Cardiac muscle cell (in vitro differentiated cells and primary cell): ENCODE data around the gene STING1. TPM values are rescaled to one million over a fixed set of nuclear protein-coding genes. Genes with fewer than 3 reads are reported as not detected.
"Not testable (repeated sequence)": the region's sequence is repeated elsewhere in the genome, so short reads cannot be mapped to it uniquely, and the experiment has no call there.

Experiments
- DNase-seq, 2 donors: peaks; one replicate each; pipeline versions ENCODE4 v3.0.0 to v3.0.0-alpha.2; 2010 to 2017; ENCODE audit warnings: low read depth in 1 of 2, low spot score in 1 of 2
- H3K27ac ChIP-seq: fragments of 200-600 bp; sonication (generic); 2 replicates; pipeline ENCODE4 v1.5.1; 2016
- H3K27me3 ChIP-seq: fragments of 200-600 bp; sonication (generic); 2 replicates; pipeline ENCODE4 v1.6.0; 2016; ENCODE audit warnings: control low read depth
- H3K36me3 ChIP-seq: fragments of 200-600 bp; sonication (generic); 2 replicates; pipeline ENCODE4 v1.5.1; 2016; ENCODE audit warnings: control low read depth
- H3K4me1 ChIP-seq: fragments of 200-600 bp; sonication (generic); 2 replicates; pipeline ENCODE4 v1.8.1; 2017; ENCODE audit warnings: low read depth, mild to moderate bottlenecking, mixed run types
- H3K4me3 ChIP-seq: fragments of 200-600 bp; sonication (generic); 2 replicates; pipeline ENCODE4 v1.5.1; 2016; ENCODE audit warnings: mild to moderate bottlenecking
- H3K9me3 ChIP-seq: fragments of 200-600 bp; sonication (generic); 2 replicates; pipeline ENCODE4 v1.5.1; 2017; ENCODE audit warnings: low read depth, mild to moderate bottlenecking, control low read depth
- polyA plus RNA-seq: library from polyadenylated mRNA; unstranded; fragments of >200 nt; fragmentation: Nextera tagmentation; extraction: Ambion mirVana; gene quantifications from 2 replicates; pipeline ENCODE4 v1.2.1, GENCODE V29; 2016
- total RNA-seq: library from RNA; depleted of rRNA; stranded (reverse); fragments of >200 nt; gene quantifications from 2 replicates; pipeline ENCODE4 v1.2.3, GENCODE V29; 2016
- TF ChIP-seq, protein P1 (sequence below): IDR thresholded peaks from 2 replicates; pipeline ENCODE4 v1.5.1; 2012; ENCODE audit warnings: low read depth, mild to moderate bottlenecking, low read length

The STING1 gene
- total and polyA plus RNA-seq, 2 experiments from 2014 or later: 69.0 to 79.2 TPM

GRCh38 chr5:139445325-139446170 lies 37.0 kb downstream of the STING1 start:
- TF ChIP-seq, protein P1, sequence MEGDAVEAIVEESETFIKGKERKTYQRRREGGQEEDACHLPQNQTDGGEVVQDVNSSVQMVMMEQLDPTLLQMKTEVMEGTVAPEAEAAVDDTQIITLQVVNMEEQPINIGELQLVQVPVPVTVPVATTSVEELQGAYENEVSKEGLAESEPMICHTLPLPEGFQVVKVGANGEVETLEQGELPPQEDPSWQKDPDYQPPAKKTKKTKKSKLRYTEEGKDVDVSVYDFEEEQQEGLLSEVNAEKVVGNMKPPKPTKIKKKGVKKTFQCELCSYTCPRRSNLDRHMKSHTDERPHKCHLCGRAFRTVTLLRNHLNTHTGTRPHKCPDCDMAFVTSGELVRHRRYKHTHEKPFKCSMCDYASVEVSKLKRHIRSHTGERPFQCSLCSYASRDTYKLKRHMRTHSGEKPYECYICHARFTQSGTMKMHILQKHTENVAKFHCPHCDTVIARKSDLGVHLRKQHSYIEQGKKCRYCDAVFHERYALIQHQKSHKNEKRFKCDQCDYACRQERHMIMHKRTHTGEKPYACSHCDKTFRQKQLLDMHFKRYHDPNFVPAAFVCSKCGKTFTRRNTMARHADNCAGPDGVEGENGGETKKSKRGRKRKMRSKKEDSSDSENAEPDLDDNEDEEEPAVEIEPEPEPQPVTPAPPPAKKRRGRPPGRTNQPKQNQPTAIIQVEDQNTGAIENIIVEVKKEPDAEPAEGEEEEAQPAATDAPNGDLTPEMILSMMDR: no peak
- Histone ChIP-seq H3K4me3 (no peak overlapping the region), H3K27me3 (no peaks in the 10 kb centered on the region), H3K36me3 (no peaks in the 10 kb centered on the region), H3K4me1 (peaks cover 24% of the 10 kb centered on the region), H3K9me3 (no peaks in the 10 kb centered on the region), H3K27ac (peak overlapping the region; percentile 85)
- peak; percentile 64 to 89 for DNase-seq

GRCh38 chr5:139443831-139444453 lies 38.6 kb downstream of the STING1 start:
- TF ChIP-seq, protein P1: no peak
- Histone ChIP-seq H3K4me3 (no peak overlapping the region), H3K36me3 (no peaks in the 10 kb centered on the region), H3K27me3 (no peaks in the 10 kb centered on the region), H3K4me1 (peaks cover 28% of the 10 kb centered on the region), H3K9me3 (no peaks in the 10 kb centered on the region), H3K27ac (no peak overlapping the region)
- DNase-seq: peak in 1 of 2 donors; percentile 45

- not testable (repeated sequence) for H3K9me3 ChIP-seq, H3K36me3 ChIP-seq, H3K27ac ChIP-seq, H3K4me3 ChIP-seq, H3K4me1 ChIP-seq, H3K27me3 ChIP-seq, DNase-seq
Observed at GRCh38 chr5:139440416-139440815, 42.1 kb downstream of the STING1 start.

GRCh38 chr5:139439013-139439903 lies 43.3 kb downstream of the STING1 start, which contains the start of gene DNAJC18:
DNAJC18 (minus strand) TSS chr5:139439525; CDS start chr5:139439445, 80 bp downstream.
- Histone ChIP-seq H3K9me3 (no peaks in the 10 kb centered on the region), H3K27me3 (no peaks in the 10 kb centered on the region), H3K27ac (peak within 1 kb of the TSS; percentile 95), H3K4me1 (peaks cover 4% of the 10 kb centered on the region), H3K36me3 (peaks cover 15% of the 10 kb centered on the region), H3K4me3 (peak within 1 kb of the TSS; percentile 76)
- TF ChIP-seq, protein P1: no peak
- DNase-seq: peak; percentile 93 to 96

GRCh38 chr5:139438707-139439012 lies 43.9 kb downstream of the STING1 start:
- H3K9me3 ChIP-seq: no peaks in the 10 kb centered on the region
- H3K27ac ChIP-seq: peak overlapping the region; percentile 95
- no peak for DNase-seq
- H3K27me3 ChIP-seq: no peaks in the 10 kb centered on the region
- TF ChIP-seq, protein P1: no peak
- H3K36me3 ChIP-seq: peaks cover 19% of the 10 kb centered on the region
- peak overlapping the region; percentile 76 for H3K4me3 ChIP-seq
- H3K4me1 ChIP-seq: peaks cover 4% of the 10 kb centered on the region
